ENCODE results near the gene SEMA4B.
"Not testable (repeated sequence)": the region's sequence is repeated elsewhere in the genome, so short reads cannot be mapped to it uniquely, and the experiment has no call there.

Gene SEMA4B

GRCh38 chr15:90268415-90268814 is 67.3 kb downstream of the SEMA4B start:
- Histone ChIP-seq H3K9me3 (ENCODE audit: insufficient read depth, low read length) (no peaks in the 10 kb centered on the region), H2AFZ (ENCODE audit: low read depth, low read length, severe bottlenecking) (no peak overlapping the region), H3K27ac (ENCODE audit: low read depth, low read length) (no peak overlapping the region), H3K4me2 (ENCODE audit: low read depth, low read length, poor library complexity, severe bottlenecking) (peak overlapping the region; percentile 94), H3K79me2 (ENCODE audit: insufficient read depth, low read length) (peaks cover 54% of the 10 kb centered on the region), H3K27me3 (ENCODE audit: low read length) (no peaks in the 10 kb centered on the region), H4K20me1 (ENCODE audit: low read depth, low read length) (peaks cover 8% of the 10 kb centered on the region; the same call in 1 of the 2 replicates), H3F3A (ENCODE audit: insufficient read depth) (no peaks in the 10 kb centered on the region), H3K36me3 (ENCODE audit: low read length) (peaks cover 28% of the 10 kb centered on the region), H3K9ac (ENCODE audit: low read length) (no peak overlapping the region), H3K4me3 (ENCODE audit: insufficient read depth, low read length, poor library complexity, severe bottlenecking) (no peak overlapping the region), H3K9me2 (replicated peaks; ENCODE audit: insufficient read depth, low read length) (no peaks in the 10 kb centered on the region)
- no peak for TF ChIP-seq EZH2phosphoT487 (conservative IDR thresholded peaks at IDR 0.05; ENCODE audit: low read length)
- TF ChIP-seq, protein P1, sequence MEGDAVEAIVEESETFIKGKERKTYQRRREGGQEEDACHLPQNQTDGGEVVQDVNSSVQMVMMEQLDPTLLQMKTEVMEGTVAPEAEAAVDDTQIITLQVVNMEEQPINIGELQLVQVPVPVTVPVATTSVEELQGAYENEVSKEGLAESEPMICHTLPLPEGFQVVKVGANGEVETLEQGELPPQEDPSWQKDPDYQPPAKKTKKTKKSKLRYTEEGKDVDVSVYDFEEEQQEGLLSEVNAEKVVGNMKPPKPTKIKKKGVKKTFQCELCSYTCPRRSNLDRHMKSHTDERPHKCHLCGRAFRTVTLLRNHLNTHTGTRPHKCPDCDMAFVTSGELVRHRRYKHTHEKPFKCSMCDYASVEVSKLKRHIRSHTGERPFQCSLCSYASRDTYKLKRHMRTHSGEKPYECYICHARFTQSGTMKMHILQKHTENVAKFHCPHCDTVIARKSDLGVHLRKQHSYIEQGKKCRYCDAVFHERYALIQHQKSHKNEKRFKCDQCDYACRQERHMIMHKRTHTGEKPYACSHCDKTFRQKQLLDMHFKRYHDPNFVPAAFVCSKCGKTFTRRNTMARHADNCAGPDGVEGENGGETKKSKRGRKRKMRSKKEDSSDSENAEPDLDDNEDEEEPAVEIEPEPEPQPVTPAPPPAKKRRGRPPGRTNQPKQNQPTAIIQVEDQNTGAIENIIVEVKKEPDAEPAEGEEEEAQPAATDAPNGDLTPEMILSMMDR (IDR thresholded peaks at IDR 0.05; ENCODE audit: insufficient read depth, low read length, poor library complexity, severe bottlenecking) = no peak

GRCh38 chr15:90270502-90271150 is 69.5 kb downstream of the SEMA4B start:
- H3K9me2 ChIP-seq (replicated peaks; ENCODE audit: insufficient read depth, low read length) = no peaks in the 10 kb centered on the region
- H3F3A ChIP-seq (ENCODE audit: insufficient read depth) = no peaks in the 10 kb centered on the region
- H3K79me2 ChIP-seq (ENCODE audit: insufficient read depth, low read length) = peaks cover 54% of the 10 kb centered on the region
- H3K27ac ChIP-seq (ENCODE audit: low read depth, low read length) = no peak overlapping the region
- H3K27me3 ChIP-seq (ENCODE audit: low read length) = no peaks in the 10 kb centered on the region
- peaks cover 8% of the 10 kb centered on the region; the same call in 1 of the 2 replicates for H4K20me1 ChIP-seq (ENCODE audit: low read depth, low read length)
- H3K36me3 ChIP-seq (ENCODE audit: low read length) = peaks cover 28% of the 10 kb centered on the region
- no peak overlapping the region for H3K9ac ChIP-seq (ENCODE audit: low read length)
- TF ChIP-seq, protein P1 (IDR thresholded peaks at IDR 0.05; ENCODE audit: insufficient read depth, low read length, poor library complexity, severe bottlenecking) = no peak
- no peak for TF ChIP-seq EZH2phosphoT487 (conservative IDR thresholded peaks at IDR 0.05; ENCODE audit: low read length)
- no peak overlapping the region for H3K4me2 ChIP-seq (ENCODE audit: low read depth, low read length, poor library complexity, severe bottlenecking)
- H3K4me3 ChIP-seq (ENCODE audit: insufficient read depth, low read length, poor library complexity, severe bottlenecking) = no peak overlapping the region
- no peak overlapping the region for H2AFZ ChIP-seq (ENCODE audit: low read depth, low read length, severe bottlenecking)
- H3K9me3 ChIP-seq (ENCODE audit: insufficient read depth, low read length) = no peaks in the 10 kb centered on the region

DNA sequence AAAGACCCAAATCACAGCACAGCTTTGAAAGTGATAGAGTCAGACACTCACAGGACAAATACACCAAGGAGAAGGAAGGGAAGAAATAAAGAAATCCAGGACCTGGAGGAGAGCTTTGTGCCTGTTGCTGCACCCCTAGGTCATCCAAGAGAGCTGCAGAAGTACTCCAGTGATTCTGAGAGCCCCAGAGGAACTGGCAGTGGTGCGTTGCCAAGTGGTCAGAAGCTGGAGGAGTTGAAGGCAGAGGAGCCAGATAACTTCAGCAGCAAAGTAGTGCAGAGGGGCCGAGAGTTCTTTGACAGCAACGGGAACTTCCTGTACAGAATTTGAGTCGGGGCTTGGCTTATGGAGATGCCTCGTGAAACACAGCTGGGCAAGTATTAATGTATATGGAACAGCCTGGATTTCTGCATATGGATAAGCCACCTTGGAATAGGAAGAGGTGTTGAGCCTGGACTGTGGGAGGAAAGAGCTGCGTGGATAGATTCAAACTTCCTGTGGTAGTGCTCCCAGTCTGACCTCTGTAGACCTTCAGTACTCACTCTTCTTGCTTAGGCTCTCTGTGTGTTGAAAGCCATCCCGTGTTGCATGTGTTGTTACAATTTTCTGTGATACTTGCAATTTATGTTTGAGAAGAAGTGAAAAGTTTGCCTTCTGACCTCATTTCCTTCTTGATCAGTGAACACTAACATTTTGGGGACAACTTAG is 70.5 kb downstream of the SEMA4B start:
- no peak overlapping the region for H3K27ac ChIP-seq (ENCODE audit: low read depth, low read length)
- no peak overlapping the region for H3K9ac ChIP-seq (ENCODE audit: low read length)
- peaks cover 45% of the 10 kb centered on the region for H3K79me2 ChIP-seq (ENCODE audit: insufficient read depth, low read length)
- no peak overlapping the region for H3K4me2 ChIP-seq (ENCODE audit: low read depth, low read length, poor library complexity, severe bottlenecking)
- TF ChIP-seq, protein P1 (IDR thresholded peaks at IDR 0.05; ENCODE audit: insufficient read depth, low read length, poor library complexity, severe bottlenecking) = no peak
- H2AFZ ChIP-seq (ENCODE audit: low read depth, low read length, severe bottlenecking) = no peak overlapping the region
- H3K9me3 ChIP-seq (ENCODE audit: insufficient read depth, low read length) = no peaks in the 10 kb centered on the region
- no peaks in the 10 kb centered on the region for H3K27me3 ChIP-seq (ENCODE audit: low read length)
- peaks cover 8% of the 10 kb centered on the region; the same call in 1 of the 2 replicates for H4K20me1 ChIP-seq (ENCODE audit: low read depth, low read length)
- no peak overlapping the region for H3K4me3 ChIP-seq (ENCODE audit: insufficient read depth, low read length, poor library complexity, severe bottlenecking)
- 0 out of 2 replicates have a peak, but pooled peaks cover 3% of the 10 kb centered on the region for H3F3A ChIP-seq (ENCODE audit: insufficient read depth)
- H3K36me3 ChIP-seq (ENCODE audit: low read length) = peaks cover 28% of the 10 kb centered on the region
- H3K9me2 ChIP-seq (replicated peaks; ENCODE audit: insufficient read depth, low read length) = no peaks in the 10 kb centered on the region

- not testable (repeated sequence) for H3F3A ChIP-seq (ENCODE audit: insufficient read depth); H3K9me2 ChIP-seq (replicated peaks; ENCODE audit: insufficient read depth, low read length); H3K9me3 ChIP-seq (ENCODE audit: insufficient read depth, low read length); H3K79me2 ChIP-seq (ENCODE audit: insufficient read depth, low read length); H3K9ac ChIP-seq (ENCODE audit: low read length); H2AFZ ChIP-seq (ENCODE audit: low read depth, low read length, severe bottlenecking); H3K27me3 ChIP-seq (ENCODE audit: low read length); H3K4me2 ChIP-seq (ENCODE audit: low read depth, low read length, poor library complexity, severe bottlenecking); H3K36me3 ChIP-seq (ENCODE audit: low read length); H4K20me1 ChIP-seq (ENCODE audit: low read depth, low read length); H3K27ac ChIP-seq (ENCODE audit: low read depth, low read length); H3K4me3 ChIP-seq (ENCODE audit: insufficient read depth, low read length, poor library complexity, severe bottlenecking)
Measured at GRCh38 chr15:90278467-90278866, 77.3 kb downstream of the SEMA4B start.
